Measurements from ENCODE around the gene MARS1. TPM values are rescaled to one million over a fixed set of nuclear protein-coding genes. Genes with fewer than 3 reads are reported as not detected.

Gene MARS1
- total RNA-seq, 4 donors from 2014 or later, result 29.1 to 160 (median 76.8) TPM

DNA sequence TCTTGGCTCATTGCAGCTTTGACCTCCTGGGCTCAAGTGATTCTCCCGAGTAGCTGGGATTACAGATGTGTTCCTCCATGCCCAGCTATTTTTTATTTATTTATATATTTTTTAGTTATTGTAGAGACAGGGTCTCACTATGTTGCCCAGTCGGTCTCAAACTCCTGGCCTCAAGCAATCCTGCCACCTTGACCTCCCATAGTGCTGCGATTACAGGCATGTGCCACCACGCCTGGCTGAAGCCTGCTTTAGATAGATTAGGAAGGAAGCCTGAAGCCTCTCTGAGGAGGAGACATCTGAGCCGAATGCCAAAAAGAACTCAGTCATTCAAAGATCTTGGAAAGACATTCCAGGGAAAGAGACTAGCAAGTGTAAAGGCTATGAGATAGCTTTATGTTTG lies 43.1 kb upstream of the MARS1 start:
- no peak overlapping the region for H3K4me3 ChIP-seq
- H3K9me3 ChIP-seq, result peaks cover 0 to 3% of the 10 kb centered on the region in 2 donors
- intact Hi-C loops (cut with DNase I; ENCODE audit: low total_unique reads), result no loop called here
- H3K36me3 ChIP-seq, result no peaks in the 10 kb centered on the region
- DNase-seq, result no peak
- H3K4me1 ChIP-seq, result no peaks in the 10 kb centered on the region
- TF ChIP-seq, protein P1, sequence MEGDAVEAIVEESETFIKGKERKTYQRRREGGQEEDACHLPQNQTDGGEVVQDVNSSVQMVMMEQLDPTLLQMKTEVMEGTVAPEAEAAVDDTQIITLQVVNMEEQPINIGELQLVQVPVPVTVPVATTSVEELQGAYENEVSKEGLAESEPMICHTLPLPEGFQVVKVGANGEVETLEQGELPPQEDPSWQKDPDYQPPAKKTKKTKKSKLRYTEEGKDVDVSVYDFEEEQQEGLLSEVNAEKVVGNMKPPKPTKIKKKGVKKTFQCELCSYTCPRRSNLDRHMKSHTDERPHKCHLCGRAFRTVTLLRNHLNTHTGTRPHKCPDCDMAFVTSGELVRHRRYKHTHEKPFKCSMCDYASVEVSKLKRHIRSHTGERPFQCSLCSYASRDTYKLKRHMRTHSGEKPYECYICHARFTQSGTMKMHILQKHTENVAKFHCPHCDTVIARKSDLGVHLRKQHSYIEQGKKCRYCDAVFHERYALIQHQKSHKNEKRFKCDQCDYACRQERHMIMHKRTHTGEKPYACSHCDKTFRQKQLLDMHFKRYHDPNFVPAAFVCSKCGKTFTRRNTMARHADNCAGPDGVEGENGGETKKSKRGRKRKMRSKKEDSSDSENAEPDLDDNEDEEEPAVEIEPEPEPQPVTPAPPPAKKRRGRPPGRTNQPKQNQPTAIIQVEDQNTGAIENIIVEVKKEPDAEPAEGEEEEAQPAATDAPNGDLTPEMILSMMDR (IDR thresholded peaks at IDR 0.05), result no peak
- TF ChIP-seq POLR2A (IDR thresholded peaks at IDR 0.05), result no peak
- H3K27ac ChIP-seq, result no peak overlapping the region
- H3K27me3 ChIP-seq, result no peaks in the 10 kb centered on the region

DNA sequence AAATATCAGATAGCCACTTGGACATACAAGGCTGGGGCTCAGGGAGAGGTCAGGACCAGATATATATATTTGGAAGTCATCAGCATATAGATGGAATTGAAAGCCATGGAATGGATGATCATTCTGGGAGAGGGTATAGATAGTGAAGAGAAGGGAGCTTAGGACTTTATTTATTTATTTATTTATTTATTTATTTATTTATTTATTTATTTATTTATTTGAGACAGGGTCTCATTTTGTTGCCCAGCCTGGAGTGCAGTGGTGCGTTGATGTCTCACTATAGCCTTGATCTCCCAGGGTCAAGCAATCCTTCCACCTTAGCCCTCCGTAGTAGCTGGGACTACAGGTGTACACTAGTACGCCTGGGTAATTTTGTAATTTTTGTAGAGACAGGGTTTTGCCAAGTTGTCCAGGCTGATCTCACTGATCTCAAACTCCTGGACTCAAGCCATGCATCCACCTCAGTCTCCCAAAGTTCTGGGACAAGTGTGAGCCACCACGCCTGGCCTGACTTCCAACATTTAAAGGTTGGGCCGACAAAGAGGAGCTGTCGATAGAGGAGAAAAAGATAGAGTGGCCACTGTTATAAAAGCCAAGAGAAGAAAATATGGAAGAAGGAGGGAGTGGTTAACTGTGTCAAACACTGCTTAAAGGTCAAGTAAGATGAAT lies 41.4 kb upstream of the MARS1 start:
- H3K27ac ChIP-seq, result no peak overlapping the region
- intact Hi-C loops (cut with DNase I; ENCODE audit: low total_unique reads), result no loop called here

DNA sequence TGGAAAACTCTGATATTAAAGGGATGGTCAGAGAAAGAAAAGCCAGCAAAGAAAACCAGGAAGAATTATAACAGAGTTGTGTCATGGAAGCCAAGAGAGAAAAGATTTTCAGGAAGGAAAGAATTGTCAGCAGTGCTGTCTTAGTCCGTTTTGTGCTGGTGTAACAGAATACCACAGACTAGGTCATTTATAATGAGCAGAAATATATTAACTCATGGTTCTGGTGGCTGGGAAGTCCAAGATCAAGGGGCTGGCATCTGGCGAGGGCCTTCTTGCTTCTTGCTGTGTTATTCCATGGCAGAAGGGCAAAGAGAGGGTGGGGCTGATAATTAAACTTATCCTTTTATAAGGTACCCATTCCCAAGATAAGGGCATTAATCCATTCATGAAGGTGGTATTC lies 39.2 kb upstream of the MARS1 start:
- Histone ChIP-seq H3K27me3 (no peaks in the 10 kb centered on the region), H3K9me3 (no peaks in the 10 kb centered on the region), H3K4me3 (no peak overlapping the region), H3K27ac (no peak overlapping the region), H3K4me1 (peaks cover 0 to 7% of the 10 kb centered on the region in 2 donors), H3K36me3 (no peaks in the 10 kb centered on the region)
- TF ChIP-seq POLR2A (IDR thresholded peaks at IDR 0.05), result no peak
- TF ChIP-seq, protein P1 (IDR thresholded peaks at IDR 0.05), result no peak
- no peak for DNase-seq
- intact Hi-C loops (cut with DNase I; ENCODE audit: low total_unique reads), result no loop called here

More for the DNA sequence above, 41.4 kb upstream of the MARS1 start:
- Histone ChIP-seq H3K36me3 (no peaks in the 10 kb centered on the region), H3K4me1 (no peaks in the 10 kb centered on the region), H3K4me3 (no peak overlapping the region), H3K9me3 (peaks cover 0 to 3% of the 10 kb centered on the region in 2 donors), H3K27me3 (no peaks in the 10 kb centered on the region)
- DNase-seq, result no peak
- TF ChIP-seq POLR2A (IDR thresholded peaks at IDR 0.05), result no peak
- TF ChIP-seq, protein P1 (IDR thresholded peaks at IDR 0.05), result no peak

DNA sequence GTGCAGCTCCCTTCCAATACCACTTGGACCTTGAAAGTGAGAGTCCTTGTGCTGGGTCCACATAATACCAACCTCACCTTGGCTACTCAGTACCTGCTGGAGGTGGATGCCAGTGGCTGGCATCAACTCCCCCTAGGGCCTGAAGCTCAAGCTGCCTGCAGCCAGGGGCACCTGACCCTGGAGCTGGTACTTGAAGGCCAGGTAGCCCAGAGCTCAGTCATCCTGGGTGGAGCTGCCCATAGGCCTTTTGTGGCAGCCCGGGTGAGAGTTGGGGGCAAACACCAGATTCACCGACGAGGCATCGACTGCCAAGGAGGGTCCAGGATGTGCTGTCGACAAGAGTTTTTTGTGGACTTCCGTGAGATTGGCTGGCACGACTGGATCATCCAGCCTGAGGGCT lies 38.5 kb upstream of the MARS1 start:
- intact Hi-C loops (cut with DNase I; ENCODE audit: low total_unique reads), result no loop called here
- Histone ChIP-seq H3K27ac (no peak overlapping the region), H3K36me3 (no peaks in the 10 kb centered on the region), H3K27me3 (no peaks in the 10 kb centered on the region), H3K4me3 (no peak overlapping the region), H3K9me3 (no peaks in the 10 kb centered on the region), H3K4me1 (peaks cover 0 to 7% of the 10 kb centered on the region in 2 donors)
- no peak for DNase-seq
- TF ChIP-seq, protein P1 (IDR thresholded peaks at IDR 0.05), result no peak
- TF ChIP-seq POLR2A (IDR thresholded peaks at IDR 0.05), result no peak

DNA sequence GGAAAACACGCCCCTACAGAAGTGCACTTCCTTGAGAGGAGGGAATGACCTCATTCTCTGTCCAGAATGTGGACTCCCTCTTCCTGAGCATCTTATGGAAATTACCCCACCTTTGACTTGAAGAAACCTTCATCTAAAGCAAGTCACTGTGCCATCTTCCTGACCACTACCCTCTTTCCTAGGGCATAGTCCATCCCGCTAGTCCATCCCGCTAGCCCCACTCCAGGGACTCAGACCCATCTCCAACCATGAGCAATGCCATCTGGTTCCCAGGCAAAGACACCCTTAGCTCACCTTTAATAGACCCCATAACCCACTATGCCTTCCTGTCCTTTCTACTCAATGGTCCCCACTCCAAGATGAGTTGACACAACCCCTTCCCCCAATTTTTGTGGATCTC lies 37.8 kb upstream of the MARS1 start:
- Histone ChIP-seq H3K4me1 (peaks cover 0 to 7% of the 10 kb centered on the region in 2 donors), H3K27ac (no peak overlapping the region), H3K9me3 (no peaks in the 10 kb centered on the region), H3K4me3 (no peak overlapping the region), H3K27me3 (no peaks in the 10 kb centered on the region), H3K36me3 (no peaks in the 10 kb centered on the region)
- intact Hi-C loops (cut with DNase I; ENCODE audit: low total_unique reads), result no loop called here
- TF ChIP-seq, protein P1 (IDR thresholded peaks at IDR 0.05), result no peak
- no peak for TF ChIP-seq POLR2A (IDR thresholded peaks at IDR 0.05)
- no peak for DNase-seq

All from uterus (tissue), 4 donors.